ENCODE results near the gene MINDY3. TPM values are rescaled to one million over a fixed set of nuclear protein-coding genes. Genes with fewer than 3 reads are reported as not detected.

Gene MINDY3
- total RNA-seq, 4 donors from 2014 or later: 17.0 to 26.4 (median 22.4) TPM

DNA sequence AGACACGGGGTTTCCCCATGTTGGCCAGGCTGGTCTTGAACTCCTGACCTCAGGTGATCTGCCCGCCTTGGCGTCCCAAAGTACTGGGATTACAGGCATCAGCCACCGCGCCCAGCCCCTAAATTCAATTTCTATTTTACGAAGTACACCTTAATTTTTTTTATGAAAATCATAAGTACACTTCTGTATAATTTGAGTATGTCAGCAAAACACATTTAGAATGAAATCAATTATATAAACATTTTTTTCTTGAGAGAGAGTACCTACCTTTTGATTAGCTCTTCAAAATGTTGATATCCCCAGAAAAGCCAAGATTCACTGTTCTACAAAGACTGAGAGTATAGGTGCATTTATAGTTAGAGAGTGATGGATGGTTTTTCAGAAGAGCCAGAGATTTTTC lies 120.0 kb downstream of the MINDY3 start:
- no peak for DNase-seq
- Histone ChIP-seq H3K9me3 (no peaks in the 10 kb centered on the region), H3K27me3 (no peaks in the 10 kb centered on the region), H3K27ac (no peak overlapping the region), H3K4me3 (no peak overlapping the region), H3K4me1 (no peaks in the 10 kb centered on the region), H3K36me3 (no peaks in the 10 kb centered on the region)
- TF ChIP-seq, protein P1, sequence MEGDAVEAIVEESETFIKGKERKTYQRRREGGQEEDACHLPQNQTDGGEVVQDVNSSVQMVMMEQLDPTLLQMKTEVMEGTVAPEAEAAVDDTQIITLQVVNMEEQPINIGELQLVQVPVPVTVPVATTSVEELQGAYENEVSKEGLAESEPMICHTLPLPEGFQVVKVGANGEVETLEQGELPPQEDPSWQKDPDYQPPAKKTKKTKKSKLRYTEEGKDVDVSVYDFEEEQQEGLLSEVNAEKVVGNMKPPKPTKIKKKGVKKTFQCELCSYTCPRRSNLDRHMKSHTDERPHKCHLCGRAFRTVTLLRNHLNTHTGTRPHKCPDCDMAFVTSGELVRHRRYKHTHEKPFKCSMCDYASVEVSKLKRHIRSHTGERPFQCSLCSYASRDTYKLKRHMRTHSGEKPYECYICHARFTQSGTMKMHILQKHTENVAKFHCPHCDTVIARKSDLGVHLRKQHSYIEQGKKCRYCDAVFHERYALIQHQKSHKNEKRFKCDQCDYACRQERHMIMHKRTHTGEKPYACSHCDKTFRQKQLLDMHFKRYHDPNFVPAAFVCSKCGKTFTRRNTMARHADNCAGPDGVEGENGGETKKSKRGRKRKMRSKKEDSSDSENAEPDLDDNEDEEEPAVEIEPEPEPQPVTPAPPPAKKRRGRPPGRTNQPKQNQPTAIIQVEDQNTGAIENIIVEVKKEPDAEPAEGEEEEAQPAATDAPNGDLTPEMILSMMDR (IDR thresholded peaks at IDR 0.05): no peak

- H3K4me3 ChIP-seq: no peak overlapping the region
- no peaks in the 10 kb centered on the region for H3K36me3 ChIP-seq
- peak overlapping the region; percentile 15 to 71 (median 32) for H3K27ac ChIP-seq
- no peaks in the 10 kb centered on the region for H3K4me1 ChIP-seq
- no peaks in the 10 kb centered on the region for H3K9me3 ChIP-seq
- H3K27me3 ChIP-seq: no peaks in the 10 kb centered on the region
- DNase-seq: no peak
- TF ChIP-seq POLR2A (IDR thresholded peaks at IDR 0.05): no peak
- TF ChIP-seq, protein P1 (IDR thresholded peaks at IDR 0.05): no peak
Observed at GRCh38 chr10:15739254-15739970, 120.9 kb downstream of the MINDY3 start.

DNA sequence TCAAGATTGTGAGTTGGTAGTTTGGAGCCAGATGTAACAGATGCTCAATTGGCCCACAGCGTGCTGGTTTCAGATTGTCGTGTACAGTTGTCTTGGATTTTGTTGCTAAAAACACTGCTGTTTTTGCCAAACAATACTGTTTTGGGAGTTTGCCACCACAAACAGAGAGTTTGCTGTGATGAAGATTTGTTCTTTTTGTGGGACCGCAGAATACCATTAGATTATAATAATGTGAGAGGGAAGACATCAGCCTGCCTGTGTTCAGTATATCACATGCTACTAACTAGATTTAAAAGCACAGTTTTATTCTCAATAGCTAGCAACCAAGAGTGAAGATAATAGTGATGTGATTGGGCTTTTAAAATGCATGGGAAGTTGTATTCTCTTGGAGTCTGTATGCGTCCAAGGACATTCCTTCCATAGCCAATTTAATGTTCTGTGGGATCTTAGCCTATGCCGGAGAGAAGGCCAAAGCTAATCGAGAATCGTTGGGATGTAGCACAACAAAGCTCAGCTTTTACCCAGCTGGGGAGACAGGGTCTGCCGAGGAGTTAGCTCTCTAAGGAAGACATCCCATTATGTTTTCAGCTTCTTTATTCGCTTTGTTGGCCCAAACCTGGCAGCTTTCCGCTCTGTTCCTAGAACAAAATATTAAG lies 121.9 kb downstream of the MINDY3 start:
- H3K36me3 ChIP-seq: no peaks in the 10 kb centered on the region
- H3K27ac ChIP-seq: peak overlapping the region; percentile 42 to 71 (median 58)
- TF ChIP-seq POLR2A (IDR thresholded peaks at IDR 0.05): no peak
- TF ChIP-seq, protein P1 (IDR thresholded peaks at IDR 0.05): no peak
- no peak overlapping the region for H3K4me3 ChIP-seq
- H3K27me3 ChIP-seq: no peaks in the 10 kb centered on the region
- H3K9me3 ChIP-seq: no peaks in the 10 kb centered on the region
- H3K4me1 ChIP-seq: no peaks in the 10 kb centered on the region
- DNase-seq: no peak

DNA sequence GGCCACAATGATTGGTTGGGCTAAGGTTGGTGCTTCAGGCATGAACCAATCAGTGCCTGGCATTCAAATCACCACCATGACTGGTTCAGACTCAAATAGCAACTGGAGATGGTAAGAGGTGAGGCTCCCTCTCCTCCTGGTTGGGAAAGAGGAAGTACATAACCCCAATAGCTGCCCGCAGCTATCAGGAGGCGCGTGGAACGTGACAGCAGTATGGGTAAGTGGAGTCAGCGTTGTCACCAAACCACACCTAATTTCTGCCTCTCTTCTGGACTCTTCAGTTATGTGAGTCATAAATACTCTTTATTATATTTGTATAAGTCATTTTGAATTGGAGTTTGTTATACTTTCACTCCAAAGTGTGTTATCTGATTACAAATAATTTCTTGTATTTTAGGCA lies 122.7 kb downstream of the MINDY3 start:
- TF ChIP-seq POLR2A (IDR thresholded peaks at IDR 0.05): no peak
- TF ChIP-seq, protein P1 (IDR thresholded peaks at IDR 0.05): no peak
- H3K27me3 ChIP-seq: no peaks in the 10 kb centered on the region
- no peaks in the 10 kb centered on the region for H3K9me3 ChIP-seq
- no peak overlapping the region for H3K4me3 ChIP-seq
- peak overlapping the region in 3 of 4 donors; percentile 1 to 48 (median 39) for H3K27ac ChIP-seq
- DNase-seq: no peak
- H3K36me3 ChIP-seq: no peaks in the 10 kb centered on the region
- H3K4me1 ChIP-seq: no peaks in the 10 kb centered on the region

- Histone ChIP-seq H3K27me3 (no peaks in the 10 kb centered on the region), H3K27ac (peak overlapping the region in 1 of 4 donors; percentile 22), H3K9me3 (no peaks in the 10 kb centered on the region), H3K4me1 (no peaks in the 10 kb centered on the region), H3K4me3 (no peak overlapping the region), H3K36me3 (no peaks in the 10 kb centered on the region)
- no peak for TF ChIP-seq POLR2A (IDR thresholded peaks at IDR 0.05)
- TF ChIP-seq, protein P1 (IDR thresholded peaks at IDR 0.05): no peak
- no peak for DNase-seq
Observed at GRCh38 chr10:15735763-15736162, 124.5 kb downstream of the MINDY3 start.
